Mucosa of rectum (tissue), 2 donors: Measurements from ENCODE around the gene MGAT4A.

Experiments
- H3K27ac ChIP-seq, 2 donors: one replicate each; pipeline ENCODE4 v1.7.0; 2013; ENCODE audit warnings: inconsistent platforms in 2 of 2, low read depth in 2 of 2, low read length in 2 of 2
- H3K27me3 ChIP-seq, 2 donors: one replicate each; pipeline ENCODE4 v1.7.0; 2013; ENCODE audit warnings: low read length in 2 of 2; ENCODE audit not compliant: control insufficient read depth in 2 of 2, insufficient read depth in 2 of 2
- H3K36me3 ChIP-seq, 2 donors: one replicate each; pipeline ENCODE4 v1.7.0; 2013; ENCODE audit warnings: low read length in 2 of 2; ENCODE audit not compliant: control insufficient read depth in 2 of 2, insufficient read depth in 2 of 2
- H3K4me1 ChIP-seq, 2 donors: one replicate each; pipeline ENCODE4 v1.7.0; 2013; ENCODE audit warnings: low read length in 2 of 2, mild to moderate bottlenecking in 1 of 2; ENCODE audit not compliant: control insufficient read depth in 2 of 2, insufficient read depth in 2 of 2
- H3K4me3 ChIP-seq, 2 donors: one replicate each; pipeline ENCODE4 v1.7.0; 2013; ENCODE audit warnings: low read length in 2 of 2
- H3K9ac ChIP-seq, 2 donors: one replicate each; pipeline ENCODE4 v1.7.0; 2013; ENCODE audit warnings: low read length in 2 of 2, low read depth in 1 of 2, mild to moderate bottlenecking in 1 of 2
- H3K9me3 ChIP-seq, 2 donors: one replicate each; pipeline ENCODE4 v1.7.0; 2013; ENCODE audit warnings: low read length in 2 of 2; ENCODE audit not compliant: control insufficient read depth in 2 of 2
- donor health status: healthy.
- donor health status: Normal muscosa, but diverticular disease.

The MGAT4A gene

DNA sequence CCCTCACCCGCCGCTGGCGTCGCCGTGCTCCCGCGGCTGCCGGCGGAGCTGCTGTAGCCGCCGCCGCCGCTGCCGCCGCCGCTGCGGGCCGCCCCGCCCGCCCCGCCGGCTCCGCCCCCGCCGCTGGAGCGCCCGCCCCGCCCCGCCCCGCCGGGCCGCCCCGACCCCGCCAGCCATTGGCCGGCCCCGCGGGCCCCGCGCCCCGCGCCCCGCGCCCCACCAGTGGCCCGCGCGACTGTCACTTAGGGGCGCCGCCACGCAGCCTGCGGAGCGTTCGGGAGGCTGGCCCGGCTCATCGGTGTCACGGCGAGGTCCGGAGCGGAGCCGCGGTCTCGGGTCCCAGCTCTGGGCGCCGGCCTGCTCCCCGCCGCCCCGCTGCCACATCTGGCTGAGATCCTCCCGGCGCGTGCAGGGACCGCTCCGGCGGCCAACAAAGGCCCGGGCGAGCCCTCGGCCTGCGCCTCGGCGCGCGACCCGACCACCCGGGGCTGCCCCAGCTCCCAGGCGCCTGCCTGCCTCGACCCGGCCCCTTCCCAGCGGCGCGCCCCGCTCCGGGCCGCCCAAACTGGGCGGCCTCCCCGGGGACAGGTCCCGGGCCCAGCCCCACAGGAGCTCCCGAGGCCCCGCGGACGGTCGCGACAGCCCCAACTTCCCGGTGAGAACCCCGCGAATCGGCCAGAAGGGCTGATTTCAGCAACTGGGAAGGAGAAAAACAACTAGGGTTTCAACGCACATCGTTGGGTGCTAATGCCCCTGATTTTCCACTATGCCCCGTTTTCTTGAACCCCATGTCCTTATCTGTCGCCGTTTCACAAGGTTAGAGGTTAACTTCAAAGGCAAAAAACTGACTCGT is at the start of gene MGAT4A:
Gene MGAT4A (minus strand): TSS at position 92 of the 853 bp plus-strand sequence. CDS start 4,800 bp downstream, outside the sequence.
- Histone ChIP-seq H3K27ac (peak within 1 kb of the TSS; percentile 90 to 95), H3K9ac (peak within 1 kb of the TSS; percentile 83 to 91), H3K4me3 (peak within 1 kb of the TSS; percentile 82 to 97), H3K9me3 (no peaks in the 10 kb centered on the region), H3K36me3 (no peaks in the 10 kb centered on the region), H3K4me1 (peaks cover 35 to 45% of the 10 kb centered on the region in 2 donors), H3K27me3 (no peaks in the 10 kb centered on the region)

DNA sequence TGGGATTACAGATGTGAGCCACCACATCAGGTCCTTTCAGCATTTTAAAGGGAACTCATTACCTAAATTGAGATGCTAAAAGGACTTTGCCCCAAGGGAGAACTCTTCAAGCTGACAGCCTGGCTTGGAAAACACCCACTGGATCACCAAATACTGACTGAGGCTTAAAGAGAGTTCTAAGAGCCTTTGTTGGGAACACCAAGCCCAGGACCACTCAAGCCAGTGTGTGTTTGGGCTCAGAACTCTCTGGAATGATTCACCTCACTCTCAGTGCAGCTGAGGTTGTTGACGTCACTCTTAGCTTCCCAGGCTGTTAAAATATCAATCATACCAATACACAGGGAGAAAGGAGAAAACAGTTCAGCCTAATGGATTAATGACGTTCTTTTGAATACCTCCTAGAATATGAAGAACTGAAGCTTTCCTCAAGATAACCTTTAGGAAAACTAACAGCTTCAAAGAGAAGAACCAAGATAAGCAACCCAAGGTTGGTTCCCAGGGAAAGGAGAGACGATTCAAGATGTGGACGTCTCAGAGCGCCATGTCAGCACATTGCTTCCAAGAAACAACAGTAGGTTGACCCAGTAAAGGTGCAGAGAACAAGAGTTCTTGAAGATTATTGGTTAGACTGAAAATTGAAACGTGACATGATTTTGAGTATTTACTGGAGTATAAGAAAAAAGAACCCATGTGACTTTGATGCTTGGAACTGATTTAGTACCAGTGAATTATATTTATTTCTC is 48.0 kb upstream of the MGAT4A start:
- no peaks in the 10 kb centered on the region for H3K36me3 ChIP-seq
- H3K9ac ChIP-seq, result no peak overlapping the region
- H3K4me1 ChIP-seq, result no peaks in the 10 kb centered on the region
- no peak overlapping the region for H3K27ac ChIP-seq
- H3K9me3 ChIP-seq, result no peaks in the 10 kb centered on the region
- H3K27me3 ChIP-seq, result no peaks in the 10 kb centered on the region
- no peak overlapping the region for H3K4me3 ChIP-seq

DNA sequence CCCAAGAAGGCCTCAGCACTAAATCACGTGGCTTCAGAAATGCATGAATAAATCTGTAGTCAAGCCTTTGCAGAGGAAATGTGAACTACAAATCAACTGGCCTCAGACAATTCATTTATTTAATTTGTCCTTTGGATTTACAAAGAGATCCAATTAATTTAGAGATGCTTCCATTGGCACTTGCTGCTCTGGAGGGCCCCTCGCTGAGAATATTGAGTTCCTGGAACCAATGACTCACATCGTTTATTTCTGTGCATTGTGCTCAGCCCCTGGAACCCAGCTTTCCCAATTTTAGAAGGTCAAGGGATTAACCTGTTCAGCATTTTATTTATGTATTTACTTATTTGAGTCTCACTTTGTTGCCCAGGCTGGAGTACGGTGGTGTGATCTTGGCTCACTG is 47.2 kb upstream of the MGAT4A start:
- Histone ChIP-seq H3K4me1 (no peaks in the 10 kb centered on the region), H3K27ac (no peak overlapping the region), H3K4me3 (no peak overlapping the region), H3K27me3 (no peaks in the 10 kb centered on the region), H3K9me3 (no peaks in the 10 kb centered on the region), H3K9ac (no peak overlapping the region), H3K36me3 (no peaks in the 10 kb centered on the region)

DNA sequence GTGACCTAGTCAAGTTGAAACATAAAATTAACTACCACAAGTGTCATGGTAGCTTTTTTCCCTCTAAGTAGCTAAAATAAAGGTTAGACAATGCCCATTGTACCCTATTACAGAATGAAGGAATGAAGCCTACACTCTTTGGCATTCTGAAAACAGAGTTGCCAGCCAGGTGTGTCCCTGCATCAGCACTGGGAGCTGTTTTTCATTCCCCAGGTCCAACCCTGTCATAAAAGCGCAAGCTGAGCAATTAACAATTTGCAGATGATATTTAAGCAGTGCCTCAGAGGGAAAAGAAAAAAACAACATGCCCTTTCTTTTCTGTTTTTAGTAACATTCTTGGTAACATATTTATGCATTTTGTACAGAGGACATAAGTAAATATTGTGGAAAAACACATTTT is 46.8 kb upstream of the MGAT4A start:
- Histone ChIP-seq H3K9me3 (no peaks in the 10 kb centered on the region), H3K27ac (no peak overlapping the region), H3K36me3 (no peaks in the 10 kb centered on the region), H3K9ac (no peak overlapping the region), H3K27me3 (no peaks in the 10 kb centered on the region), H3K4me1 (no peaks in the 10 kb centered on the region), H3K4me3 (no peak overlapping the region)

DNA sequence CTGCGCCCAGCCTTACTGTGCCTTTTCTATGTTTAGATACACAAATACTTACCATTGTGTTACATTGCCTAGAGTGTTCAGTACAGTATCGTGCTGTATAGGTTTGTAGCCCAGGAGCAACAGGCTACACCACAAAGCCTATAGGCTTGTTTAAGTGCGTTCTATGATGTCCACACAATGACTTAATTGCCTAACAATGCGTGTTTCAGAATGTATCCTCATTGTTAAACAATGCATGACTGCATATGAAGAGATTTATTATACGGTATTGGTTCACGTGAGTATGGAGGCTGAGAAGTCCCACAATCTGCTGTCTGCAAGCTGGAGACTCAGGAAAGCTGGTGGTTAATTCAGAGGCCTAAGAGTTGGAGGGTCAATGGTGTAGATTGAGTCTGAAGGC is 46.1 kb upstream of the MGAT4A start:
- Histone ChIP-seq H3K36me3 (no peaks in the 10 kb centered on the region), H3K27me3 (no peaks in the 10 kb centered on the region), H3K9ac (no peak overlapping the region), H3K27ac (no peak overlapping the region), H3K9me3 (no peaks in the 10 kb centered on the region), H3K4me1 (no peaks in the 10 kb centered on the region), H3K4me3 (no peak overlapping the region)

DNA sequence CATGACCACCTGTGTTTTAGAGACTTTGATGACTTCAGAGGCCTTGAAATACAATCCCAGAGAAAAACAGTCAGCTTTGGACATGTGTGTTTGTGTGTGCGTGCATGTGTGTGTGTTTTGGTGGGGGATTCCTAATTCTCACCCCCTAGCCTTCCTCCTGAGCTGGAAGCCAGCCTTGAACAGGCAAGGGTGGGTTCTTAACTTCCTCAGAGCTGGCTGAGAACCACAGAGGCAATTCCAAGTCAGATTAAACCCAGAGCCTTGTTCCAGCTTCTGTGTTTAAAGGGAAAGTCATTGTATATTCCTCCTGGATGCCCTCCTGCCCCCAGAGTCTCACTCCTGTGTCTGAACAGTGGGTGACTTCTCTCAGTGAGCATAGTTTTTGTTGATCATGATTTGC is 45.2 kb upstream of the MGAT4A start:
- no peak overlapping the region for H3K27ac ChIP-seq
- H3K4me3 ChIP-seq, result no peak overlapping the region

DNA sequence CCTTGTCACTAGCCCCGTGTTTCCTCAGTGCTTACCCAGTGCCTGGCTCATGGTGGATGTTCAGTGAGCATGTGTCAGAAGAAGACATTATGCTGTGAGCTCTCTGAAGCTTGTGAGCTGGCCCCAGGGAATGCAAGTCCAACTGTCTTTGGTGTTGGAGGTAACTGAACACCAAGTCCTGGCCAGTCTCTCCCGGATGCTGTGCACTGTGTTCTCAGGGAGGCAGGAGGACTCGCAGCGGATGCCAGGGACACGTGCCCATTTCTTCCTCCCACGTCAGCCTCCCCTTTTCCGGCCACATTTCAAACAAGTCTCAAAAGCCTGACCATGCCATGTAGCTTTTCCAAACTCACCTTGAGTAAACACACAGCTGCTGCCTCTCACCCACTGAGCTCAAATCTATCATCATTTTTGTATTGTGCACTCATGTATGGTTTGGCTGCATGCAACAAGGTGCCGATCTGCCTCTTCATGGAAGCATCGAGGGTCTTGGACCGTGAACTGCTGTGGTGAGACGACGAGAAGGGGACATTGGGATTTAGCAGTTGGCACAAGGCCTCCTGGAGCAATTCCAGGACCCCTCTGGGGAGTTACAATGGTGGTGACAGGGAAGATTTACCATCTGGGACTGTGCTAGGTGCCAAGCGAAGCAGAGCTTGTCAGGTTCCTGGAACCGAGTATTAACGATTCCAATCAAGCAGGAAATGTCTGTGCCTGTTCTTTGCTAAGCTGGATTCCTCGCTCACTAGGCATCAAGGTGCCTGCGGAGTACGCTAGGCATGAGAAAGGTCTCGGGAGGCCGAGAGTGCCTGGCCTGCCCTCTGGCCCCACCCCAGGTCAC is 44.4 kb upstream of the MGAT4A start:
- H3K4me3 ChIP-seq, result no peak overlapping the region
- no peak overlapping the region for H3K27ac ChIP-seq
- H3K27me3 ChIP-seq, result no peaks in the 10 kb centered on the region
- peaks cover 0 to 3% of the 10 kb centered on the region in 2 donors for H3K4me1 ChIP-seq
- no peak overlapping the region for H3K9ac ChIP-seq
- no peaks in the 10 kb centered on the region for H3K36me3 ChIP-seq
- H3K9me3 ChIP-seq, result no peaks in the 10 kb centered on the region

More for the DNA sequence above, 45.2 kb upstream of the MGAT4A start:
- H3K27me3 ChIP-seq, result no peaks in the 10 kb centered on the region
- no peaks in the 10 kb centered on the region for H3K36me3 ChIP-seq
- peaks cover 0 to 3% of the 10 kb centered on the region in 2 donors for H3K4me1 ChIP-seq
- no peaks in the 10 kb centered on the region for H3K9me3 ChIP-seq
- H3K9ac ChIP-seq, result no peak overlapping the region

DNA sequence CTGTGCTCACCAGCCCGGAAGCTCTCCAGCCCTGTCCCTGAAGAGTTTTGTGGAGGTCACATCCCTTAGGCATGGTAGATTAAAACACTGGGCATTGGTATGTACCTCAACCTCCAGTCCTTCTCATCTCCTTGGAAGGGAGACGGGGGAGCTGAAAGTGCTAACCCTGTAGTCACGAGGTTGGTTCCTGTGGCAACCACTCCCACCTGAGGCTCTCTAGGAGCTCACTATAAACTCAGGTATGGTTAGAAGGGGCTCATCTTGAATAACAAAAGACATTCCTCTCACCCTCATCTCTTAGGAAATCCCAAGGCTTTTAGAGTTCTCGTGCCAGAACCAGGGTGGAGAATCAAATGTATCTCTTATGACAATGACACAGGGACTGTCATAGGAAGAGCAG is 43.0 kb upstream of the MGAT4A start:
- Histone ChIP-seq H3K9me3 (no peaks in the 10 kb centered on the region), H3K4me3 (no peak overlapping the region), H3K4me1 (peaks cover 0 to 6% of the 10 kb centered on the region in 2 donors), H3K27ac (no peak overlapping the region), H3K36me3 (no peaks in the 10 kb centered on the region), H3K27me3 (no peaks in the 10 kb centered on the region), H3K9ac (no peak overlapping the region)

DNA sequence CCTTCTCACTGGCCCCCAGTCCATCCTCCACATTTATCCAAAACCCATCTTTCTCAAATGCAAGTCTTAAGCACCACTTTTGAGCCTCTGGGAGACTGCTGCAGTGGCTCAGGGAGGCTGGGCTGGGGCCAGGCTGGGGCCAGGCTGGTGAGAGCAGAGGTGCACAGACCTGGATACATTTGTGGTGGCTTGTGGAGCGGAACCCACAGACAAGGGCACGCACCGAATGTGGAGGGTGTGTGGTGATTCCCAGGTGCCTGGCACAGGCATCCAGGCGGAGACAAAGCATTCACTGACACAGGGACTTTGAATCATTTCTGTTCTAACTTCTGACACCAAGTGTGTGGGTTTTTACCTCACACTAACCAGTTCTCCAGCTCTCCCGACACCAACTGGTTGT is 42.2 kb upstream of the MGAT4A start:
- Histone ChIP-seq H3K36me3 (no peaks in the 10 kb centered on the region), H3K4me3 (no peak overlapping the region), H3K9me3 (no peaks in the 10 kb centered on the region), H3K9ac (no peak overlapping the region), H3K27ac (no peak overlapping the region), H3K4me1 (peaks cover 4 to 8% of the 10 kb centered on the region in 2 donors), H3K27me3 (no peaks in the 10 kb centered on the region)
